GM23338 (cell line): ENCODE results near the gene KNG1. TPM values are rescaled to one million over a fixed set of nuclear protein-coding genes. Genes with fewer than 3 reads are reported as not detected.

Experiments used
- ATAC-seq: fragments of 200-7000 bp; cut with Tn5 transposase; 3 replicates; pipeline ENCODE4 v1.9.1; 2020
- DNase-seq: peaks from one replicate; pipeline ENCODE4 v3.0.0-alpha.2; 2015; ENCODE audit warnings: low spot score
- H2AFZ ChIP-seq: fragments of 200-600 bp; sonication (generic); 2 replicates; pipeline ENCODE4 v1.8.0; 2016; ENCODE audit warnings: antibody characterized with exemption, mild to moderate bottlenecking, moderate library complexity
- H3F3A ChIP-seq: fragments of 200-600 bp; sonication (generic); replicated peaks from 2 replicates; pipeline ENCODE4 v1.8.0; 2017; ENCODE audit warnings: antibody characterized with exemption, mixed run types, low read depth
- H3K27ac ChIP-seq: fragments of 200-600 bp; sonication (generic); 2 replicates; pipeline ENCODE4 v1.6.1; 2016; ENCODE audit warnings: low read depth
- H3K27me3 ChIP-seq: fragments of 200-600 bp; sonication (generic); 2 replicates; pipeline ENCODE4 v1.8.0; 2016; ENCODE audit warnings: mild to moderate bottlenecking, mixed run types, moderate library complexity; ENCODE audit not compliant: insufficient read depth
- H3K36me3 ChIP-seq: fragments of 200-600 bp; sonication (generic); 2 replicates; pipeline ENCODE4 v1.8.0; 2016; ENCODE audit warnings: mild to moderate bottlenecking; ENCODE audit not compliant: insufficient read depth
- H3K4me1 ChIP-seq: fragments of 200-600 bp; sonication (generic); 2 replicates; pipeline ENCODE4 v1.8.0; 2016; ENCODE audit warnings: mild to moderate bottlenecking, moderate library complexity; ENCODE audit not compliant: insufficient read depth
- H3K4me2 ChIP-seq: fragments of 200-600 bp; sonication (generic); 2 replicates; pipeline ENCODE4 v1.7.1; 2017; ENCODE audit warnings: mixed run types
- H3K4me3 ChIP-seq: fragments of 200-600 bp; sonication (generic); 2 replicates; pipeline ENCODE4 v1.6.1; 2016; ENCODE audit warnings: mixed run types
- H3K79me2 ChIP-seq: fragments of 200-600 bp; sonication (generic); replicated peaks from 2 replicates; pipeline ENCODE4 v1.8.0; 2017; ENCODE audit warnings: mild to moderate bottlenecking; ENCODE audit not compliant: insufficient read depth
- H3K9me2 ChIP-seq: fragments of 200-600 bp; sonication (generic); 2 replicates; pipeline ENCODE4 v1.8.0; 2017; ENCODE audit not compliant: insufficient read depth
- H4K20me1 ChIP-seq: fragments of 200-600 bp; sonication (generic); replicated peaks from 2 replicates; pipeline ENCODE4 v1.8.0; 2017; ENCODE audit warnings: mild to moderate bottlenecking; ENCODE audit not compliant: insufficient read depth
- H3K27ac Mint-ChIP-seq: 2 replicates; pipeline ENCODE4 v1.8.0; 2020; ENCODE audit warnings: inconsistent platforms, mild to moderate bottlenecking, moderate library complexity, mixed read lengths
- H3K27me3 Mint-ChIP-seq: 3 replicates; pipeline ENCODE4 v1.8.0; 2022; ENCODE audit warnings: low read depth, mild to moderate bottlenecking, moderate library complexity, mixed read lengths, inconsistent platforms; ENCODE audit not compliant: insufficient read depth, poor library complexity
- H3K36me3 Mint-ChIP-seq: 3 replicates; pipeline ENCODE4 v1.8.0; 2021; ENCODE audit warnings: low read depth, mild to moderate bottlenecking, inconsistent platforms, moderate library complexity, mixed read lengths
- H3K4me1 Mint-ChIP-seq: 3 replicates; pipeline ENCODE4 v1.8.0; 2020; ENCODE audit warnings: mild to moderate bottlenecking, inconsistent platforms, mixed read lengths
- H3K4me3 Mint-ChIP-seq: 3 replicates; pipeline ENCODE4 v1.8.0; 2021; ENCODE audit warnings: moderate library complexity, mild to moderate bottlenecking, inconsistent platforms, mixed read lengths
- H3K9me3 Mint-ChIP-seq: 3 replicates; pipeline ENCODE4 v1.8.0; 2020; ENCODE audit warnings: moderate library complexity, mild to moderate bottlenecking, inconsistent platforms, mixed read lengths
- CTCF ChIP-seq, 2 experiments: fragments of 200-600 bp in 1 of 2; sonication (generic) in 1 of 2; conservative IDR thresholded peaks; 2 replicates each; pipeline versions ENCODE4 v1.5.1 to v1.6.1; 2016 to 2017; ENCODE audit warnings: antibody characterized with exemption in 2 of 2, low read depth in 2 of 2, mild to moderate bottlenecking in 2 of 2, moderate library complexity in 1 of 2
- ETS1 ChIP-seq: IDR thresholded peaks from 2 replicates; pipeline ENCODE4 v1.6.1; 2016; ENCODE audit warnings: antibody characterized with exemption
- EZH2 ChIP-seq: fragments of 200-600 bp; sonication (generic); IDR thresholded peaks from one replicate; pipeline ENCODE4 v1.8.0; 2017; ENCODE audit warnings: antibody characterized with exemption, mild to moderate bottlenecking, low read depth; ENCODE audit not compliant: unreplicated experiment
- EZH2phosphoT487 ChIP-seq: fragments of 200-600 bp; sonication (generic); IDR thresholded peaks from one replicate; pipeline ENCODE4 v1.8.1; 2018; ENCODE audit warnings: antibody characterized with exemption; ENCODE audit not compliant: unreplicated experiment
- NANOG ChIP-seq: IDR thresholded peaks from 2 replicates; pipeline ENCODE4 v1.6.1; 2016; ENCODE audit warnings: antibody characterized with exemption, borderline replicate concordance
- POLR2AphosphoS5 ChIP-seq: IDR thresholded peaks from 2 replicates; pipeline ENCODE4 v1.6.1; 2016; ENCODE audit warnings: antibody characterized with exemption, low read depth
- REST ChIP-seq: IDR thresholded peaks from one replicate; pipeline ENCODE4 v1.6.1; 2018; ENCODE audit warnings: antibody characterized with exemption; ENCODE audit not compliant: unreplicated experiment
- ZNF114 ChIP-seq: fragments of 250-450 bp; sonication (Bioruptor Pico); IDR thresholded peaks from 2 replicates; pipeline ENCODE4 v1.5.0; 2020; ENCODE audit warnings: mild to moderate bottlenecking, moderate library complexity
- ZNF331 ChIP-seq: fragments of 250-450 bp; sonication (Bioruptor Pico); IDR thresholded peaks from 2 replicates; pipeline ENCODE4 v1.5.0; 2020; ENCODE audit warnings: low read depth, mild to moderate bottlenecking, moderate library complexity
- polyA plus RNA-seq: library from polyadenylated mRNA; unstranded; fragments of >200 nt; fragmentation: Nextera tagmentation; extraction: Ambion mirVana; gene quantifications from 2 replicates; pipeline ENCODE4 v1.2.1, GENCODE V29; 2016
- total RNA-seq: library from RNA; depleted of rRNA; stranded (reverse); fragments of >200 nt; shearing (Covaris generic); gene quantifications from 2 replicates; pipeline ENCODE4 v1.2.3, GENCODE V29; 2014

Gene KNG1
- total and polyA plus RNA-seq, 2 experiments from 2014 or later = 0.49 TPM; not detected in 1

GRCh38 chr3:186680869-186681268 is 36.3 kb upstream of the KNG1 start (continued):
- TF ChIP-seq EZH2 (no peak), CTCF (conservative IDR thresholded peaks at IDR 0.05; ENCODE audit: low read depth in 2 of 2) (no peak), POLR2AphosphoS5 (no peak), ZNF114 (CRISPR knock-in tag) (no peak), REST (no peak), ETS1 (no peak), NANOG (no peak), EZH2phosphoT487 (no peak)

- Histone ChIP-seq H2AFZ (no peak overlapping the region), H3K79me2 (no peaks in the 10 kb centered on the region), H3F3A (no peaks in the 10 kb centered on the region), H3K4me1 (no peaks in the 10 kb centered on the region), H4K20me1 (no peaks in the 10 kb centered on the region), H3K4me3 (no peak overlapping the region), H3K9me2 (peaks cover 9% of the 10 kb centered on the region), H3K27me3 (no peaks in the 10 kb centered on the region), H3K4me2 (no peak overlapping the region), H3K27ac (no peak overlapping the region), H3K36me3 (no peaks in the 10 kb centered on the region)
- H3K27me3 Mint-ChIP-seq = peaks cover 5% of the 10 kb centered on the region
- peaks cover 8% of the 10 kb centered on the region; the same call in 2 of the 3 replicates for H3K36me3 Mint-ChIP-seq
- H3K4me1 Mint-ChIP-seq = no peaks in the 10 kb centered on the region
- H3K4me3 Mint-ChIP-seq = no peak overlapping the region
- DNase-seq = no peak
- no peak overlapping the region for H3K27ac Mint-ChIP-seq
- TF ChIP-seq ETS1 (no peak), ZNF331 (CRISPR knock-in tag) (no peak), EZH2 (no peak), CTCF (conservative IDR thresholded peaks at IDR 0.05; ENCODE audit: low read depth in 2 of 2) (no peak)
- peaks cover 14% of the 10 kb centered on the region for H3K9me3 Mint-ChIP-seq
- no peak for ATAC-seq
Observed at GRCh38 chr3:186682812-186683211, 34.3 kb upstream of the KNG1 start.
